IMR-90 (cell line): Measurements from ENCODE around the gene AANAT. TPM values are rescaled to one million over a fixed set of nuclear protein-coding genes. Genes with fewer than 3 reads are reported as not detected.

Source experiments
- ATAC-seq: fragments of 200-7000 bp; cut with Tn5 transposase; 2 replicates; pipeline ENCODE4 v1.9.1; 2020; ENCODE audit warnings: low read depth, mild to moderate bottlenecking, moderate library complexity
- BruUV-seq: library from RNA; stranded (reverse); fragments of 400-500 nt; replicated peaks from 2 replicates; lab custom pipeline; 2021; lab: Mats Ljungman, UMichigan
- CTCF ChIA-PET: fragments of 300-600 bp; formaldehyde crosslinking; extraction: SDS; loops from one replicate; lab custom pipeline; 2021; ENCODE audit warnings: antibody characterized with exemption; lab: Yijun Ruan, JAX
- POLR2A ChIA-PET: fragments of 300-600 bp; sonication (Branson Sonifier 250); formaldehyde crosslinking; loops from one replicate; lab custom pipeline; 2022; ENCODE audit warnings: antibody characterized with exemption; ENCODE audit not compliant: unreplicated experiment; lab: Charles Lee
- DNase-seq: peaks from one replicate; pipeline ENCODE4 v3.0.0; 2013
- H2AFZ ChIP-seq: replicated peaks from 2 replicates; pipeline ENCODE3; 2013; ENCODE audit warnings: low read length, mild to moderate bottlenecking; ENCODE audit not compliant: poor library complexity
- H2AK5ac ChIP-seq: 2 replicates; pipeline ENCODE4 v1.6.1; 2013; ENCODE audit warnings: low read depth, low read length, inconsistent platforms
- H2AK9ac ChIP-seq: replicated peaks from 2 replicates; pipeline ENCODE3; 2013; ENCODE audit warnings: mild to moderate bottlenecking, low read depth, low read length, moderate library complexity; ENCODE audit not compliant: poor library complexity
- H2BK120ac ChIP-seq: 2 replicates; pipeline ENCODE4 v1.6.1; 2013; ENCODE audit warnings: low read depth, low read length, inconsistent platforms
- H2BK15ac ChIP-seq: 3 replicates; pipeline ENCODE4 v1.6.1; 2013; ENCODE audit warnings: low read depth, low read length, inconsistent platforms
- H2BK20ac ChIP-seq: 2 replicates; pipeline ENCODE4 v1.6.1; 2013; ENCODE audit warnings: low read depth, mild to moderate bottlenecking, inconsistent platforms, low read length, moderate library complexity
- H2BK5ac ChIP-seq: 2 replicates; pipeline ENCODE4 v1.6.1; 2013; ENCODE audit warnings: mild to moderate bottlenecking, low read depth, low read length, inconsistent platforms; ENCODE audit not compliant: poor library complexity, severe bottlenecking
- H3K14ac ChIP-seq: replicated peaks from 2 replicates; pipeline ENCODE4 v1.6.1; 2013; ENCODE audit warnings: low read depth, low read length, inconsistent platforms
- H3K18ac ChIP-seq: 2 replicates; pipeline ENCODE4 v1.6.1; 2013; ENCODE audit warnings: low read depth, low read length, control low read depth
- H3K23ac ChIP-seq: 2 replicates; pipeline ENCODE4 v1.6.1; 2013; ENCODE audit warnings: low read depth, low read length, inconsistent platforms
- H3K27ac ChIP-seq: 2 replicates; pipeline ENCODE4 v1.5.1; 2013; ENCODE audit warnings: mild to moderate bottlenecking, control low read depth, low read length; ENCODE audit not compliant: insufficient read depth
- H3K27me3 ChIP-seq: 2 replicates; pipeline ENCODE4 v1.6.1; 2013; ENCODE audit warnings: low read length; ENCODE audit not compliant: control insufficient read depth, insufficient read depth
- H3K36me3 ChIP-seq: 2 replicates; pipeline ENCODE4 v1.6.1; 2013; ENCODE audit warnings: low read length, mixed read lengths; ENCODE audit not compliant: control insufficient read depth, insufficient read depth
- H3K4ac ChIP-seq: 2 replicates; pipeline ENCODE4 v1.6.1; 2013; ENCODE audit warnings: low read depth, low read length, inconsistent platforms
- H3K4me1 ChIP-seq: 2 replicates; pipeline ENCODE4 v1.6.1; 2013; ENCODE audit warnings: low read length, mixed read lengths; ENCODE audit not compliant: control insufficient read depth, insufficient read depth
- H3K4me2 ChIP-seq: 2 replicates; pipeline ENCODE4 v1.6.1; 2013; ENCODE audit warnings: low read depth, mild to moderate bottlenecking, control low read depth, low read length, moderate library complexity
- H3K4me3 ChIP-seq: 2 replicates; pipeline ENCODE4 v1.5.1; 2013; ENCODE audit warnings: low read depth, mild to moderate bottlenecking, control low read depth, low read length, moderate library complexity; ENCODE audit not compliant: insufficient read depth
- H3K56ac ChIP-seq: 2 replicates; pipeline ENCODE4 v1.6.1; 2013; ENCODE audit warnings: low read length, inconsistent platforms; ENCODE audit not compliant: insufficient read depth; ENCODE audit errors: extremely low read depth
- H3K79me1 ChIP-seq, 2 experiments: 2 replicates each; pipeline ENCODE4 v1.6.1; 2013; ENCODE audit warnings: low read length in 2 of 2, inconsistent platforms in 1 of 2, low read depth in 1 of 2
- H3K9ac ChIP-seq: 2 replicates; pipeline ENCODE4 v1.6.1; 2013; ENCODE audit warnings: low read depth, low read length, control low read depth
- H3K9me1 ChIP-seq: 2 replicates; pipeline ENCODE4 v1.6.1; 2013; ENCODE audit warnings: low read length, inconsistent platforms; ENCODE audit not compliant: insufficient read depth
- H3K9me3 ChIP-seq: 2 replicates; pipeline ENCODE4 v1.6.1; 2013; ENCODE audit warnings: low read length; ENCODE audit not compliant: control insufficient read depth, insufficient read depth
- H4K20me1 ChIP-seq: 2 replicates; pipeline ENCODE4 v1.6.1; 2013; ENCODE audit warnings: low read length, inconsistent platforms; ENCODE audit not compliant: insufficient read depth
- H4K5ac ChIP-seq: 2 replicates; pipeline ENCODE4 v1.6.1; 2013; ENCODE audit warnings: mild to moderate bottlenecking, low read depth, low read length, control low read depth
- H4K8ac ChIP-seq, 2 experiments: 2 replicates each; pipeline ENCODE4 v1.6.1; 2013; ENCODE audit warnings: low read depth in 2 of 2, low read length in 2 of 2, control low read depth in 1 of 2, inconsistent platforms in 1 of 2
- H4K91ac ChIP-seq: 2 replicates; pipeline ENCODE4 v1.6.1; 2013; ENCODE audit warnings: low read depth, low read length, inconsistent platforms; ENCODE audit not compliant: insufficient read depth
- CEBPB ChIP-seq: IDR thresholded peaks from 2 replicates; pipeline ENCODE4 v1.6.1; 2012; ENCODE audit warnings: low read depth, low read length, improper control_type of control experiment
- MAFK ChIP-seq: IDR thresholded peaks from 2 replicates; pipeline ENCODE4 v1.6.1; 2012; ENCODE audit warnings: low read depth, low read length, improper control_type of control experiment
- RFX5 ChIP-seq: IDR thresholded peaks from 2 replicates; pipeline ENCODE4 v1.8.0; 2012; ENCODE audit warnings: low read depth, mild to moderate bottlenecking, low read length, moderate library complexity
- WGBS, 2 experiments: methylation state at CpG; one replicate each; pipeline versions ENCODE4 v1.1.5 to v1.1.7; 2013; ENCODE audit warnings: missing lambda C conversion rate in 2 of 2; ENCODE audit not compliant: insufficient read length in 1 of 2; ENCODE audit errors: extremely low coverage in 2 of 2; 5-methylcytosine and 5-hydroxymethylcytosine counted together
- dilution Hi-C: fragments of 300-500 bp; cut with HindIII; formaldehyde crosslinking; loops from one replicate; pipeline ENCODE4 v1.14.3; 2018; ENCODE audit warnings: low sequenced_read_pairs; ENCODE audit not compliant: unreplicated experiment
- in situ Hi-C: fragments of 300-500 bp; cut with MboI; formaldehyde crosslinking; loops from 3 replicates; pipeline ENCODE4 v1.14.3; 2019; ENCODE audit warnings: low sequenced_read_pairs, inconsistent platforms, mixed read lengths
- intact Hi-C: fragments of 100-400 bp; cut with micrococcal nuclease; formaldehyde crosslinking; loops from 2 replicates; pipeline ENCODE4 v1.10.0; 2022
- polyA plus RNA-seq, 3 experiments: library from polyadenylated mRNA; depleted of rRNA; stranded (reverse); fragments of >200 nt; gene quantifications; 2 replicates each; pipeline ENCODE4 v1.2.3, GENCODE V29; 2012; ENCODE audit warnings: low replicate concordance in 1 of 3
- total RNA-seq: library from RNA; depleted of rRNA; stranded (reverse); fragments of >200 nt; gene quantifications from 2 replicates; pipeline ENCODE4 v1.2.3, GENCODE V29; 2012

The AANAT gene
- total and polyA plus RNA-seq, 2 of the 4 experiments (the other 2 are of a cell fraction) = 0.21 TPM; not detected in 1

DNA sequence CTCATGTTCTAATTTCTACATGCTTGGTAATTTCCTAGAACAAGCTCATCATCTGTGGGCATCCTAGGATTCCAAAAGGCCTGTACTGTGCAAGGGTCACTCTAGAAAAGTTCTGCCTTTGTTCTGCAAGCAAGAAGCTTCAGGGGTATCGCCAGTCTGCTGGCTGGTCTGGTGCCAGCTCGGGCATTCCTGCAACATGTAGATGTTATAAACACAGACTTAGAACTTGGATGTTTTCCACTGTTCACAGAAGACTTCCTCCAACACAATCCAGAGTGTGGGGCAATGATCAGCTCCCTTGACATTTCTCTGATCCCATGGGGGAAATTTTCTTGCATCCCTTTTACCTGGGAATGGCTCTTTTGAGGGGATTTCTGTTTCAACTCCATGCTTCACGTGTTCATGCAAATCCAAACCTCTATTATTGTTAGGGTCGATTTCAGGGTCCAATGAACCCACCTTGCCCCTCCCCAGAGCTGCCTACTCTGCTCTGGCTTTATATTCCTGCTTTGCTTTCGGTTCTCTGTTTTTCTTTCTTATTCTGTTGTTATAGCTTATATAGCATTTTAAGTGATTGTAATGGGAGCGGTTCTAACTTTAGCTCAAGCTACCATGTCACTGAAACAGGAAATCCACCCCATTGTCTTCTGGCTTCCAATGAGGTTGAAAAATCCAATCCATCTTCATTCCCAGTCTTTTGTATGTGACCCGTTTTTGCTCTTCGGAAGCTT is 39.7 kb upstream of the AANAT start:
- 43% methylated on average over 4 of the region's 8 CpGs; no CpG with 5 or more reads in 1 of the 2 experiments for WGBS, 2 experiments
- Histone ChIP-seq H4K5ac (no peak overlapping the region), H2AK5ac (peak overlapping the region; percentile 40), H3K27ac (no peak overlapping the region), H3K36me3 (no peaks in the 10 kb centered on the region), H3K9me1 (peaks cover 10% of the 10 kb centered on the region), H3K14ac (peak overlapping the region; percentile 79), H3K9me3 (no peaks in the 10 kb centered on the region), H2BK15ac (no peak overlapping the region), H3K9ac (no peak overlapping the region), H4K91ac (no peak overlapping the region), H2BK120ac (no peak overlapping the region), H3K18ac (no peak overlapping the region), H3K27me3 (no peaks in the 10 kb centered on the region), H2AK9ac (no peak overlapping the region), H3K4ac (no peak overlapping the region), H3K56ac (no peak overlapping the region), H3K23ac (no peak overlapping the region), H2BK20ac (no peak overlapping the region), H3K4me2 (peak overlapping the region; percentile 17; the same call in 1 of the 2 replicates), H3K4me3 (no peak overlapping the region), H2AFZ (no peak overlapping the region), H4K8ac (no peak overlapping the region), H2BK5ac (no peak overlapping the region), H4K20me1 (peaks cover 63% of the 10 kb centered on the region), H3K79me1 (peaks cover 35 to 74% of the 10 kb centered on the region in 2 experiments), H3K4me1 (peaks cover 13% of the 10 kb centered on the region)
- DNase-seq (peak; percentile 73), ATAC-seq (peak; percentile 78)
- TF ChIP-seq RFX5 (no peak), CEBPB (peak; percentile 51), MAFK (peak; percentile 13; the same call in 1 of the 2 replicates)
- dilution Hi-C loops = no loop called here
- ChIA-PET POLR2A (interaction anchor here (0.5 kb wide), 1 partner anchor 324 kb away, joined by 3 read pairs; the partner anchor contains the start of gene EXOC7), CTCF (interaction anchor here (0.5 to 1.1 kb wide), 4 partner anchors 8 to 88 kb away, joined by 3 to 4 read pairs (median 3); no protein-coding TSS in a partner anchor)
- no TSS peak for BruUV-seq
- intact Hi-C loops = no loop called here
- in situ Hi-C loops = no loop called here
